Renal cortex interstitium (tissue), 3 donors: ENCODE data around the gene ACADL. TPM values are rescaled to one million over a fixed set of nuclear protein-coding genes. Genes with fewer than 3 reads are reported as not detected.

Source experiments
- polyA plus RNA-seq, 3 donors: library from polyadenylated mRNA; unstranded; fragments of 120-200 nt; gene quantifications; one replicate each; pipeline ENCODE4 v1.2.1, GENCODE V29; 2013; ENCODE audit not compliant: insufficient read length in 3 of 3

The ACADL gene
- polyA plus RNA-seq, 3 donors: 13.8 to 36.8 (median 22.3) TPM

Other genes with a start within 250 kb of the ACADL start
- 10 to 100 TPM; 56.9 to 66.8 (median 64.4) TPM for gene RPE, start 222.8 kb downstream of the ACADL start, polyA plus RNA-seq
- 10 to 100 TPM; 44.7 to 79.0 (median 58.5) TPM for gene KANSL1L, start 54.0 kb downstream of the ACADL start, polyA plus RNA-seq
- gene MYL1, start 89.7 kb upstream of the ACADL start, polyA plus RNA-seq: 1 to 10 TPM in 1 of 3 donors, not detected in 2; 3.1 TPM